Ishikawa (cell line): ENCODE results near the gene FOXO6.

ENCODE experiments used
- CEBPB ChIP-seq: IDR thresholded peaks from 2 replicates; pipeline ENCODE4 v1.6.1; 2012
- CREB1 ChIP-seq: IDR thresholded peaks from 2 replicates; pipeline ENCODE4 v1.6.1; 2012; ENCODE audit warnings: low read depth
- EGR1 ChIP-seq: IDR thresholded peaks from 2 replicates; pipeline ENCODE4 v1.6.1; 2012
- EP300 ChIP-seq: IDR thresholded peaks from 2 replicates; pipeline ENCODE4 v1.6.1; 2012; ENCODE audit warnings: borderline replicate concordance
- MAX ChIP-seq: IDR thresholded peaks from 2 replicates; pipeline ENCODE4 v1.6.1; 2012
- RAD21 ChIP-seq: IDR thresholded peaks from 2 replicates; pipeline ENCODE4 v1.6.1; 2012; ENCODE audit warnings: low read depth
- TAF1 ChIP-seq: IDR thresholded peaks from 2 replicates; pipeline ENCODE4 v1.6.1; 2012; ENCODE audit warnings: low read depth, mild to moderate bottlenecking
- TCF12 ChIP-seq: IDR thresholded peaks from 2 replicates; pipeline ENCODE4 v1.6.1; 2012; ENCODE audit warnings: low read depth
- YY1 ChIP-seq: IDR thresholded peaks from 2 replicates; pipeline ENCODE4 v1.6.1; 2012; ENCODE audit warnings: low read depth
- ZBTB7A ChIP-seq: IDR thresholded peaks from 2 replicates; pipeline ENCODE4 v1.6.1; 2012; ENCODE audit warnings: low read depth

- TF ChIP-seq CEBPB (no peak), RAD21 (no peak), YY1 (no peak), EP300 (no peak), TCF12 (no peak), CREB1 (no peak), ZBTB7A (no peak), EGR1 (no peak), MAX (no peak), TAF1 (no peak)
These were observed 46.5 kb downstream of the FOXO6 start for GRCh38 chr1:41407664-41408252.
